Upper lobe of right lung (tissue), 1 donor: Measurements from ENCODE around the gene HS3ST3B1. TPM values are rescaled to one million over a fixed set of nuclear protein-coding genes. Genes with fewer than 3 reads are reported as not detected.

Experiments
- ATAC-seq: fragments of 200-7000 bp; cut with Tn5 transposase; one replicate; pipeline ENCODE4 v1.9.1; 2020; ENCODE audit warnings: mild to moderate bottlenecking, moderate library complexity
- DNase-seq: peaks from one replicate; pipeline ENCODE4 v3.0.0-alpha.2; 2020
- H3K27ac ChIP-seq: fragments of 200-600 bp; one replicate; pipeline ENCODE4 v1.8.0; 2022
- H3K27me3 ChIP-seq: fragments of 200-600 bp; one replicate; pipeline ENCODE4 v1.8.0; 2022; ENCODE audit warnings: mild to moderate bottlenecking
- H3K36me3 ChIP-seq: fragments of 200-600 bp; one replicate; pipeline ENCODE4 v1.8.0; 2022
- H3K4me1 ChIP-seq: fragments of 200-600 bp; one replicate; pipeline ENCODE4 v1.8.0; 2022
- H3K4me3 ChIP-seq: fragments of 200-600 bp; one replicate; pipeline ENCODE4 v1.8.0; 2022; ENCODE audit warnings: mild to moderate bottlenecking
- H3K9me3 ChIP-seq: fragments of 200-600 bp; one replicate; pipeline ENCODE4 v1.8.0; 2022
- CTCF ChIP-seq: fragments of 200-600 bp; IDR thresholded peaks from one replicate; pipeline ENCODE4 v1.8.0; 2022; ENCODE audit warnings: antibody characterized with exemption
- intact Hi-C: fragments of 100-400 bp; cut with DNase I; formaldehyde crosslinking; loops from one replicate; pipeline ENCODE4 v1.11.0; 2022
- total RNA-seq: library from RNA; stranded (reverse); fragmentation: NEBNext Ultra II Directional; extraction: Animal tissue kit (Norgen Biotek cat#: 25700); gene quantifications from one replicate; pipeline ENCODE4 v1.2.1, GENCODE V29; 2021
- donor health status: DM: no; HTN: yes; CAD: no; lungs with severe emphysema.

Gene HS3ST3B1
- total RNA-seq, 1 donor from 2014 or later, result 2.7 TPM

- H3K36me3 ChIP-seq, result no peaks in the 10 kb centered on the region
- no peak overlapping the region for H3K27ac ChIP-seq
- no peak overlapping the region for H3K4me3 ChIP-seq
- TF ChIP-seq CTCF, result no peak
- no peak for DNase-seq
- peaks cover under 1% of the 10 kb centered on the region for H3K27me3 ChIP-seq
- H3K4me1 ChIP-seq, result peaks cover 7% of the 10 kb centered on the region
- intact Hi-C loops, result no loop called here
- ATAC-seq, result no peak
- no peaks in the 10 kb centered on the region for H3K9me3 ChIP-seq
Observed at GRCh38 chr17:14332331-14332730, 31.4 kb downstream of the HS3ST3B1 start.

- H3K27me3 ChIP-seq, result no peaks in the 10 kb centered on the region
- H3K27ac ChIP-seq, result no peak overlapping the region
- no peaks in the 10 kb centered on the region for H3K36me3 ChIP-seq
- no peak overlapping the region for H3K4me3 ChIP-seq
- no peak for TF ChIP-seq CTCF
- ATAC-seq (no peak), DNase-seq (no peak)
- H3K4me1 ChIP-seq, result peaks cover 7% of the 10 kb centered on the region
- H3K9me3 ChIP-seq, result no peaks in the 10 kb centered on the region
- intact Hi-C loops, result no loop called here
Observed at GRCh38 chr17:14333506-14333905, 32.6 kb downstream of the HS3ST3B1 start.

- DNase-seq (no peak), ATAC-seq (peak; percentile 30)
- Histone ChIP-seq H3K36me3 (no peaks in the 10 kb centered on the region), H3K9me3 (no peaks in the 10 kb centered on the region), H3K4me3 (no peak overlapping the region), H3K4me1 (peaks cover 7% of the 10 kb centered on the region), H3K27me3 (no peaks in the 10 kb centered on the region), H3K27ac (no peak overlapping the region)
- intact Hi-C loops, result no loop called here
- TF ChIP-seq CTCF, result no peak
Observed at GRCh38 chr17:14334276-14334840, 33.5 kb downstream of the HS3ST3B1 start.

GRCh38 chr17:14334919-14335318 lies 34.0 kb downstream of the HS3ST3B1 start:
- no peak for ATAC-seq

GRCh38 chr17:14336418-14336817 lies 35.5 kb downstream of the HS3ST3B1 start:
- intact Hi-C loops, result no loop called here
- TF ChIP-seq CTCF, result no peak
- ATAC-seq (no peak), DNase-seq (no peak)
- Histone ChIP-seq H3K9me3 (no peaks in the 10 kb centered on the region), H3K27me3 (no peaks in the 10 kb centered on the region), H3K27ac (no peak overlapping the region), H3K4me1 (peaks cover 11% of the 10 kb centered on the region), H3K4me3 (no peak overlapping the region), H3K36me3 (no peaks in the 10 kb centered on the region)

More at GRCh38 chr17:14334919-14335318, 34.0 kb downstream of the HS3ST3B1 start:
- intact Hi-C loops, result no loop called here
- H3K9me3 ChIP-seq, result no peaks in the 10 kb centered on the region
- no peak for DNase-seq
- no peak for TF ChIP-seq CTCF
- H3K4me1 ChIP-seq, result peaks cover 7% of the 10 kb centered on the region
- H3K4me3 ChIP-seq, result no peak overlapping the region
- H3K36me3 ChIP-seq, result no peaks in the 10 kb centered on the region
- H3K27me3 ChIP-seq, result no peaks in the 10 kb centered on the region
- no peak overlapping the region for H3K27ac ChIP-seq

- TF ChIP-seq CTCF, result no peak
- Histone ChIP-seq H3K27ac (no peak overlapping the region), H3K9me3 (no peaks in the 10 kb centered on the region), H3K4me3 (no peak overlapping the region), H3K4me1 (peaks cover 11% of the 10 kb centered on the region), H3K27me3 (no peaks in the 10 kb centered on the region), H3K36me3 (no peaks in the 10 kb centered on the region)
- ATAC-seq (no peak), DNase-seq (no peak)
- intact Hi-C loops, result no loop called here
Observed at GRCh38 chr17:14337596-14338079, 36.8 kb downstream of the HS3ST3B1 start.
